ENCODE measurements around the gene NT5C2.
A peak's percentile ranks its signal among the peaks of the same experiment; 100 is the strongest.
"Not testable (repeated sequence)": the region's sequence is repeated elsewhere in the genome, so short reads cannot be mapped to it uniquely, and the experiment has no call there.

Gene NT5C2

GRCh38 chr10:103086261-103086660, 106.8 kb downstream of the NT5C2 start:
- DNase-seq (ENCODE audit: low spot score) = no peak

- no peak for DNase-seq (ENCODE audit: low spot score)
Observed at GRCh38 chr10:103083977-103084320, 109.1 kb downstream of the NT5C2 start.

GRCh38 chr10:103083266-103083976, 109.7 kb downstream of the NT5C2 start:
- no peak for DNase-seq (ENCODE audit: low spot score)

- DNase-seq (ENCODE audit: low spot score) = no peak
Observed at GRCh38 chr10:103082683-103083082, 110.4 kb downstream of the NT5C2 start.

GRCh38 chr10:103080891-103081581, 112.0 kb downstream of the NT5C2 start:
- peak; percentile 55 for DNase-seq (ENCODE audit: low spot score)

GRCh38 chr10:103079946-103080345, 113.1 kb downstream of the NT5C2 start:
- DNase-seq (ENCODE audit: low spot score) = no peak

GRCh38 chr10:103079100-103079499, 114.0 kb downstream of the NT5C2 start:
- DNase-seq (ENCODE audit: low spot score) = no peak

- no peak for DNase-seq (ENCODE audit: low spot score)
Observed at GRCh38 chr10:103078676-103079075, 114.4 kb downstream of the NT5C2 start.

- no peak for DNase-seq (ENCODE audit: low spot score)
Observed at GRCh38 chr10:103078309-103078615, 114.8 kb downstream of the NT5C2 start.

GRCh38 chr10:103077491-103078308, 115.4 kb downstream of the NT5C2 start:
- no peak for DNase-seq (ENCODE audit: low spot score)

- DNase-seq (ENCODE audit: low spot score) = no peak
Observed at GRCh38 chr10:103077020-103077419, 116.1 kb downstream of the NT5C2 start.

- DNase-seq (ENCODE audit: low spot score) = no peak
Observed at GRCh38 chr10:103072891-103073290, 120.2 kb downstream of the NT5C2 start.

- no peak for DNase-seq (ENCODE audit: low spot score)
Observed at GRCh38 chr10:103072276-103072675, 120.8 kb downstream of the NT5C2 start.

GRCh38 chr10:103069453-103070331, 123.4 kb downstream of the NT5C2 start:
- peak; percentile 69 for DNase-seq (ENCODE audit: low spot score)

- DNase-seq (ENCODE audit: low spot score) = no peak
Observed at GRCh38 chr10:103067956-103068355, 125.1 kb downstream of the NT5C2 start.

- DNase-seq (ENCODE audit: low spot score) = no peak
Observed at GRCh38 chr10:103067484-103067883, 125.6 kb downstream of the NT5C2 start.

- DNase-seq (ENCODE audit: low spot score) = not testable (repeated sequence)
Observed at GRCh38 chr10:103067099-103067477, 126.0 kb downstream of the NT5C2 start.

GRCh38 chr10:103066141-103067098, 126.7 kb downstream of the NT5C2 start:
- no peak for DNase-seq (ENCODE audit: low spot score)

- no peak for DNase-seq (ENCODE audit: low spot score)
Observed at GRCh38 chr10:103064956-103065355, 128.1 kb downstream of the NT5C2 start.

GRCh38 chr10:103062854-103063590, 130.1 kb downstream of the NT5C2 start:
- DNase-seq (ENCODE audit: low spot score) = no peak

Data from kidney tubule cell (primary cell).